A549 (cell line): ENCODE results near the gene ZNF275. TPM values are rescaled to one million over a fixed set of nuclear protein-coding genes. Genes with fewer than 3 reads are reported as not detected.

Source experiments
- ATAC-seq, 2 experiments: fragments of 200-7000 bp in 1 of 2; fragments of >200 bp in 1 of 2; cut with Nextera tagmentation in 1 of 2; cut with Tn5 transposase in 1 of 2; 3 replicates each; pipeline versions ENCODE4 v1.8.0 to v1.9.1; 2018 to 2020; ENCODE audit warnings: mild to moderate bottlenecking in 1 of 2, moderate library complexity in 1 of 2
- CTCF ChIA-PET: fragments of 300-600 bp; sonication (Branson Sonifier 250); formaldehyde crosslinking; extraction: SDS; loops from one replicate; lab custom pipeline; 2021; ENCODE audit warnings: antibody characterized with exemption, inconsistent platforms; lab: Yijun Ruan, JAX
- POLR2A ChIA-PET: fragments of 350-600 bp; formaldehyde crosslinking; extraction: SDS; loops from one replicate; lab custom pipeline; 2021; ENCODE audit warnings: antibody characterized with exemption, inconsistent platforms; lab: Yijun Ruan, JAX
- DNase-seq, 2 experiments: peaks; one replicate each; pipeline versions ENCODE4 v3.0.0 to v3.0.0-alpha.2; 2011 to 2016; ENCODE audit warnings: low read depth in 1 of 2, low spot score in 1 of 2
- FAIRE-seq: peaks from 2 replicates; lab custom pipeline; 2011; peaks lifted over from hg19 to GRCh38; lab: Jason Lieb, UNC
- H3K27ac ChIP-seq, 2 experiments: fragments of >200 bp; sonication (Bioruptor Twin); formaldehyde crosslinking; 3 replicates each; pipeline ENCODE4 v1.5.1; 2016 to 2017
- H3K4me1 ChIP-seq: fragments of >200 bp; sonication (Bioruptor Twin); formaldehyde crosslinking; 3 replicates; pipeline ENCODE4 v1.6.1; 2016
- H3K4me2 ChIP-seq: fragments of >200 bp; sonication (Bioruptor Twin); formaldehyde crosslinking; 3 replicates; pipeline ENCODE4 v1.6.1; 2016
- H3K4me3 ChIP-seq: fragments of >200 bp; sonication (Bioruptor Twin); formaldehyde crosslinking; 3 replicates; pipeline ENCODE4 v1.5.1; 2016
- H3K9me3 ChIP-seq: fragments of >200 bp; sonication (Bioruptor Twin); formaldehyde crosslinking; 3 replicates; pipeline ENCODE4 v1.6.1; 2016
- EHMT2 ChIP-seq: fragments of 200-600 bp; sonication (generic); IDR thresholded peaks from 2 replicates; pipeline ENCODE4 v1.6.1; 2016; ENCODE audit warnings: antibody characterized with exemption, low read depth, mild to moderate bottlenecking, moderate library complexity
- ELK1 ChIP-seq: fragments of 150-350 bp; IDR thresholded peaks from 2 replicates; pipeline ENCODE4 v1.6.1; 2014; ENCODE audit warnings: low read depth, mild to moderate bottlenecking, low read length
- FOSL2 ChIP-seq, 2 experiments: fragments of 450-650 bp in 1 of 2; fragments of >200 bp in 1 of 2; sonication (Bioruptor Twin) in 1 of 2; formaldehyde crosslinking; IDR thresholded peaks; 2 replicates each; pipeline versions ENCODE4 v1.5.0 to v1.6.1; 2016 to 2020; ENCODE audit warnings: mild to moderate bottlenecking in 1 of 2, moderate library complexity in 1 of 2
- FOXS1 ChIP-seq: fragments of 250-450 bp; sonication (Bioruptor Pico); IDR thresholded peaks from 2 replicates; pipeline ENCODE4 v1.5.0; 2020; ENCODE audit warnings: mild to moderate bottlenecking, moderate library complexity
- HOXB13 ChIP-seq: fragments of 250-450 bp; sonication (Bioruptor Pico); IDR thresholded peaks from 2 replicates; pipeline ENCODE4 v1.5.0; 2020; ENCODE audit warnings: low read depth, mild to moderate bottlenecking, moderate library complexity
- HOXB5 ChIP-seq: fragments of 250-450 bp; sonication (Bioruptor Pico); IDR thresholded peaks from 2 replicates; pipeline ENCODE4 v1.5.0; 2020; ENCODE audit warnings: mild to moderate bottlenecking, moderate library complexity
- MAFK ChIP-seq: fragments of 450-650 bp; IDR thresholded peaks from 2 replicates; pipeline ENCODE4 v1.6.1; 2014; ENCODE audit not compliant: partially characterized antibody
- MAZ ChIP-seq: fragments of 150-350 bp; IDR thresholded peaks from 2 replicates; pipeline ENCODE4 v1.6.1; 2014; ENCODE audit warnings: antibody characterized with exemption, low read depth, low read length, borderline replicate concordance
- NPAS2 ChIP-seq: fragments of 250-450 bp; sonication (Bioruptor Pico); IDR thresholded peaks from 2 replicates; pipeline ENCODE4 v1.8.0; 2022; ENCODE audit warnings: mild to moderate bottlenecking, moderate library complexity, borderline replicate concordance
- POLR2A ChIP-seq: IDR thresholded peaks from 2 replicates; pipeline ENCODE4 v1.6.1; 2012; ENCODE audit warnings: mild to moderate bottlenecking, low read length
- SMC3 ChIP-seq: fragments of >200 bp; sonication (Bioruptor Twin); formaldehyde crosslinking; IDR thresholded peaks from 3 replicates; pipeline ENCODE4 v1.6.1; 2018; ENCODE audit warnings: inconsistent platforms
- SREBF2 ChIP-seq: fragments of 450-650 bp; IDR thresholded peaks from 2 replicates; pipeline ENCODE4 v1.6.1; 2014; ENCODE audit warnings: mild to moderate bottlenecking, moderate library complexity
- TFCP2L1 ChIP-seq: fragments of 250-450 bp; sonication (Bioruptor Pico); IDR thresholded peaks from 2 replicates; pipeline ENCODE4 v1.5.0; 2021; ENCODE audit warnings: mild to moderate bottlenecking
- ZSCAN20 ChIP-seq: fragments of 250-450 bp; sonication (Bioruptor Pico); IDR thresholded peaks from 2 replicates; pipeline ENCODE4 v1.8.0; 2022; ENCODE audit warnings: mild to moderate bottlenecking, moderate library complexity
- WGBS: methylation state at CpG from one replicate; pipeline ENCODE4 v1.1.6; 2017; ENCODE audit errors: missing lambda C conversion rate; 5-methylcytosine and 5-hydroxymethylcytosine counted together
- polyA plus RNA-seq, 4 experiments: library from polyadenylated mRNA; depleted of rRNA in 3 of 4; stranded (reverse); fragments of >200 nt; fragmentation: RNase III in 1 of 4; extraction: RNeasy Plus Mini Kit Qiagen cat#74134 plus additional on column Dnase treatment in 1 of 4; gene quantifications; 2 replicates in 3 of 4; 3 replicates in 1 of 4; pipeline ENCODE4 v1.2.3, GENCODE V29; 2011 to 2017
- TF ChIP-seq, protein P1 (sequence below): fragments of >200 bp; sonication (Bioruptor Twin); formaldehyde crosslinking; IDR thresholded peaks from 3 replicates; pipeline ENCODE4 v1.5.1; 2016

ZNF275 gene
- polyA plus RNA-seq, 2 of the 4 experiments (the other 2 are of a cell fraction): 3.2 to 6.5 TPM

GRCh38 chrX:153336121-153336894 is 2.4 kb downstream of the ZNF275 start:
- Histone ChIP-seq H3K9me3 (no peaks in the 10 kb centered on the region), H3K4me1 (peaks cover 5% of the 10 kb centered on the region; the same call in 2 of the 3 replicates), H3K27ac (no peak overlapping the region), H3K4me2 (no peak overlapping the region), H3K4me3 (no peak overlapping the region)
- ATAC-seq: no peak
- ChIA-PET POLR2A (no interaction called here), CTCF (interaction anchor here (1.2 kb wide), 1 partner anchor 394 kb away, joined by 3 read pairs; no protein-coding TSS in a partner anchor)
- WGBS: 78% methylated on average over 11 of the region's 11 CpGs
- TF ChIP-seq HOXB5 (CRISPR knock-in tag): no peak
- no peak for TF ChIP-seq FOSL2 (IDR thresholded peaks at IDR 0.05)
- peak; percentile 11; the same call in 1 of the 2 replicates for TF ChIP-seq FOSL2 (CRISPR knock-in tag; IDR thresholded peaks at IDR 0.05)
- no peak for FAIRE-seq
- DNase-seq: no peak

DNA sequence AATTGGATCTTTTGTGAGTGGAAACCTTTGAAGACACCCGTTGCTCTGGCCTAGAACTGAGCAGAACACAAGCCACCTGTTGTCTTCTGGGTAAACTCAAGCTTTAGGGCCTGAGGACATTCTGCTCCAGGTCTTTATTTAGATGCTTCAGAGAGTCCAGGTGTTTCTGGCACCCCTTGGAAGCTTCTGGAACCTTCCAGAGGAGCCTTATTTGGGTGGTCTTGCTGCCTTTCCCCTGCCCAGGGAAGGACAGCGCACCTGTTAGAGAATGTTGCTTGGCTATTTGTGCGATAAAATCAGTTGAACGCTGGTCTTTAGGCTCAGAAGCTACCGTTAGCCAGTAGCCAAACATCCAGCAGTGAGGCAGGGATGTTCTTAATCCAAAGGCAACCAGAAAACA is 3.0 kb downstream of the ZNF275 start:
- ATAC-seq (no peak), DNase-seq (no peak), FAIRE-seq (no peak)
- no peak overlapping the region for H3K4me2 ChIP-seq
- ChIA-PET POLR2A (no interaction called here), CTCF (interaction anchor here (1.2 kb wide), 1 partner anchor 395 kb away, joined by 3 read pairs; no protein-coding TSS in a partner anchor)
- WGBS: 94% methylated on average over 4 of the region's 5 CpGs
- H3K4me1 ChIP-seq: peaks cover 5% of the 10 kb centered on the region; the same call in 2 of the 3 replicates
- no peak overlapping the region for H3K4me3 ChIP-seq
- H3K9me3 ChIP-seq: no peaks in the 10 kb centered on the region
- H3K27ac ChIP-seq: no peak overlapping the region
- no peak for TF ChIP-seq ELK1
- TF ChIP-seq ZSCAN20 (CRISPR knock-in tag): no peak
- TF ChIP-seq MAZ: no peak

GRCh38 chrX:153338836-153339235 is 4.9 kb downstream of the ZNF275 start:
- no peak for FAIRE-seq
- Histone ChIP-seq H3K9me3 (no peaks in the 10 kb centered on the region), H3K4me3 (no peak overlapping the region), H3K4me1 (peaks cover 5% of the 10 kb centered on the region; the same call in 2 of the 3 replicates), H3K4me2 (no peak overlapping the region), H3K27ac (no peak overlapping the region)
- ATAC-seq: no peak
- WGBS: 89% methylated on average over 7 of the region's 7 CpGs
- no peak for DNase-seq
- ChIA-PET CTCF (interaction anchor here (0.7 kb wide), 1 partner anchor 397 kb away, joined by 3 read pairs; no protein-coding TSS in a partner anchor), POLR2A (no interaction called here)
- TF ChIP-seq, protein P1, sequence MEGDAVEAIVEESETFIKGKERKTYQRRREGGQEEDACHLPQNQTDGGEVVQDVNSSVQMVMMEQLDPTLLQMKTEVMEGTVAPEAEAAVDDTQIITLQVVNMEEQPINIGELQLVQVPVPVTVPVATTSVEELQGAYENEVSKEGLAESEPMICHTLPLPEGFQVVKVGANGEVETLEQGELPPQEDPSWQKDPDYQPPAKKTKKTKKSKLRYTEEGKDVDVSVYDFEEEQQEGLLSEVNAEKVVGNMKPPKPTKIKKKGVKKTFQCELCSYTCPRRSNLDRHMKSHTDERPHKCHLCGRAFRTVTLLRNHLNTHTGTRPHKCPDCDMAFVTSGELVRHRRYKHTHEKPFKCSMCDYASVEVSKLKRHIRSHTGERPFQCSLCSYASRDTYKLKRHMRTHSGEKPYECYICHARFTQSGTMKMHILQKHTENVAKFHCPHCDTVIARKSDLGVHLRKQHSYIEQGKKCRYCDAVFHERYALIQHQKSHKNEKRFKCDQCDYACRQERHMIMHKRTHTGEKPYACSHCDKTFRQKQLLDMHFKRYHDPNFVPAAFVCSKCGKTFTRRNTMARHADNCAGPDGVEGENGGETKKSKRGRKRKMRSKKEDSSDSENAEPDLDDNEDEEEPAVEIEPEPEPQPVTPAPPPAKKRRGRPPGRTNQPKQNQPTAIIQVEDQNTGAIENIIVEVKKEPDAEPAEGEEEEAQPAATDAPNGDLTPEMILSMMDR: no peak
- TF ChIP-seq SMC3 (no peak), POLR2A (no peak), SREBF2 (no peak), NPAS2 (CRISPR knock-in tag) (no peak), TFCP2L1 (CRISPR knock-in tag) (no peak), FOXS1 (CRISPR knock-in tag) (no peak), MAFK (no peak)

GRCh38 chrX:153339662-153340061 is 5.7 kb downstream of the ZNF275 start:
- no peak for DNase-seq
- ChIA-PET CTCF (no interaction called here), POLR2A (no interaction called here)
- no peak for TF ChIP-seq FOXS1 (CRISPR knock-in tag)
- no peak for TF ChIP-seq HOXB13
- TF ChIP-seq EHMT2: no peak
- TF ChIP-seq ELK1: no peak
- TF ChIP-seq MAFK: no peak
- no peak overlapping the region for H3K4me3 ChIP-seq
- H3K4me1 ChIP-seq: peaks cover 4% of the 10 kb centered on the region; the same call in 2 of the 3 replicates
- FAIRE-seq: no peak
- H3K9me3 ChIP-seq: no peaks in the 10 kb centered on the region
- 85% methylated on average over 4 of the region's 4 CpGs for WGBS
- ATAC-seq: no peak
- no peak overlapping the region for H3K4me2 ChIP-seq
- H3K27ac ChIP-seq: no peak overlapping the region
